CD4-positive, alpha-beta T cell treated with Interleukin-15 for 1 hour (primary cell): ENCODE results near the gene TPO.

ENCODE experiments used
- DNase-seq: peaks from one replicate; pipeline ENCODE4 v3.0.0-alpha.2; 2020

TPO gene

DNA sequence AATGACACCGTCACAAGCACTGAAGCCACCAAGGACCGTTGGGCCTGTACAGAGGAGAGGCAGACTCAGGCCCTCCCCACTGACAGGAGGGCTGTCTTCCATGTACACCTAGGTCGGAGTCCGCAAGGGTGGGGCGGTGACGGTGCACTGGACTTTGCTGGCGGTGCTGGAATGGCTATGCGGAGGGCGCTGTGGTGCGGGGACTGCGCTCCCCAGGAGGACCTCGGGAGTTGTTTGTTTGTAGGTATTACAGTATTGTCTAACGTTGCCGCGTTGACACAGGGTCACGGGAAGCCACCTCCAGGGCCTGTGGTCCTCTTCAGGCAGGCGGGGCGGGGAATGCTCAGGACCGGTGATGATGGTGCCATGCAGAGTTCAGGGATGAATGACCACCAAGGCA, 126.2 kb downstream of the TPO start:
- no peak for DNase-seq

DNA sequence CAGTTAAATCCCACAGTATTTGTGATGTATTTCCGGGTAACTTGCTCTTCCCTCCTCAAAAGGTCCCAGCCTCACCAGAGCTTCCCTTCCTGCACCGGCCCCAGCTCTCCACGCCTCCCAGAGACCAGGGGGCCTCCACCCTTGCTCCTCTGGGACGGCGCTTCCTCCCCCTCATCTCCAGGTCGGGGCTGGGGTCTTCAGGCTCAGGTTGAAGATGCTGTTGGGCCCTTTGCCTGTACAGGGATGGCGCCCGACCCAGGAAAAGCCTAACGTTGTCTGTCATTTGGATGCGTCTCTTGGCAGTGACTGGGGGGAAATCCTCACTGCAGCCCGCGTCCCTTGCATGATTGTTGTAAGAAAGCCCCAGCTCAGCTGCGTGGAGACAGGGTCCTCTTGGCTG, 126.7 kb downstream of the TPO start:
- no peak for DNase-seq

DNA sequence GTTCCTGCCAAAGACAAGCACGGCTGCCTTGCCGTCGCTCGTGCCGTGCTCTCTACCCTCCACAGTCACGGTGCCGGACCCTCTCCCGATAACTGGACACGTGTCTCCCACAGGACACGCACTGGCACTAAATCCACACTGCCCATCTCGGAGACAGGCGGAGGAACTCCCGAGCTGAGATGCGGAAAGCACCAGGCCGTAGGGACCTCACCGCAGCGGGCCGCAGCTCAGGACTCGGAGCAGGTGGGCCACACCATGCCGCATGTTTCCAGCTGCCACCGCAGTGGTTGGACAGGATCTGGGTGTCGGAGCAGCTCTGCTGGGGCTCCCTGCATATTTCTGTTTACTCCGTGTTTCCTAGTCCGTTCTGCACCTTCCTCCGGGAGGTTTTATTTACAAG, 127.2 kb downstream of the TPO start:
- DNase-seq: no peak

DNA sequence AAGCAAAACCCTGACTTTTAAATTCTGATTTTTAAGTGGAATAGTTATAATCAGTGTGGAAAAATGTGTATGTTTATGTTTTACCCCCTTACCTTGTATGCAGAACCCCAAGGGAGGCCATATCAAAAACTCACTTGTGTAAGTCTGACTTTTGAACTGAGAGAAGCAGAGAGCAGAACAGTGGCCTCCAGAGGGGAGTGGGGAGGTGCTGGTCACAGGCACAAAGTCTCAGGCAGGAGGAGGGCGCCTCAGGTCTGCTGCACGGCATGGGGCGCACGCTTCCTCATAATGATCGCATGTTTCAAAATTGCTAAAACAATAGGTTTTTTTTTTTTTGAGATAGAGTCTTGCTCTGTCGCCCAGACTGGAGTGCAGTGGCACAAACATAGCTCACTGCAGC, 127.8 kb downstream of the TPO start:
- no peak for DNase-seq

DNA sequence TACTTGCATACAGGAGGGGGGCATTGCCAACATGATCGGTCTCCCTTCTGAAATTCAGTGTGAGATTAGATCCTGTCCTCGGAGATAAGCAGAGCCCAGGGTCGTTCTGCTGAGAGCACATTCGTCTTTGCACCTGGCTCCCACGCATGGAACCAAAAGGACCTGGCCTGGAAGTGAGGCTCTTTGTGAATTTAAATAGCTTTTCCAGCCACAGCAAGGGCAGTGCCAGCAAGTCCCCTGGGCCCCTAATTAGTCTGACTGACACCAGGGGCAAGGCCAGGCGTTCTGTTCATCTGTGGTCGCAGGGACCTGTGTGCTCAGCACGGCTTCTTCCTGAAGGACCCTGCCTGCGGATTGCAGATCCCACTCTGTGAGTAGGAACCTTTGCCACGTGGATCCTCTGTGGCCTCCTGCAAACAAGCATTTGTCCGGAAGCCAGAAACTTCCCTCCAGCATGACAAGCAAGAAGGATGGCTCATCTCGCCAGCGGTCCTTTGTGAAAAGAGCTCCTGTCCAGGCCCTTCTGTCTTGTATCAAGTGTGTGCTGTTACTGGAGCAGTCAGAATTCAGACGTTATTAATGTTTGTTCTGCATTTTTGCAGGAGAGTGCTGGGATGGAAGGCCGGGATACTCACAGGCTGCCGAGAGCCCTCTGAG, 128.7 kb downstream of the TPO start:
- DNase-seq: no peak

DNA sequence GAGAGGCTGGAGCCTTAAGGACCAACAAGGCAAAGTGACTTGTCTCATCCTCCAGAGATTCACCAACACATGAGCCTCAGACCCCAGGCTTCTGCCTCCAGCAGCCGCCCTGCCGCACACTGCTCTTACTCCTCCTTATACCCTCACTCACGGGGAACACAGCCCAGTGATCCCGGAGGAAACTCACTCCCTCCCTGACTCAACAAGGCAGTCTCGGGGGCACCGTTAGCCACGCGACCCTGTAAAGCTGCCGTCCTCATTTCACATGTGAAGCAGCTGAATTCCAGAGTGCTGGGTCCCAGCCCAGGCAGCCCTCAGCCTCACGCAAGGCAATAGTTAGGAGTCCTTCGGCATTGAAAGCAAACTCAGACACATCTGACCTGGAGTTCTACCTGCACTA, 129.7 kb downstream of the TPO start:
- DNase-seq: no peak

DNA sequence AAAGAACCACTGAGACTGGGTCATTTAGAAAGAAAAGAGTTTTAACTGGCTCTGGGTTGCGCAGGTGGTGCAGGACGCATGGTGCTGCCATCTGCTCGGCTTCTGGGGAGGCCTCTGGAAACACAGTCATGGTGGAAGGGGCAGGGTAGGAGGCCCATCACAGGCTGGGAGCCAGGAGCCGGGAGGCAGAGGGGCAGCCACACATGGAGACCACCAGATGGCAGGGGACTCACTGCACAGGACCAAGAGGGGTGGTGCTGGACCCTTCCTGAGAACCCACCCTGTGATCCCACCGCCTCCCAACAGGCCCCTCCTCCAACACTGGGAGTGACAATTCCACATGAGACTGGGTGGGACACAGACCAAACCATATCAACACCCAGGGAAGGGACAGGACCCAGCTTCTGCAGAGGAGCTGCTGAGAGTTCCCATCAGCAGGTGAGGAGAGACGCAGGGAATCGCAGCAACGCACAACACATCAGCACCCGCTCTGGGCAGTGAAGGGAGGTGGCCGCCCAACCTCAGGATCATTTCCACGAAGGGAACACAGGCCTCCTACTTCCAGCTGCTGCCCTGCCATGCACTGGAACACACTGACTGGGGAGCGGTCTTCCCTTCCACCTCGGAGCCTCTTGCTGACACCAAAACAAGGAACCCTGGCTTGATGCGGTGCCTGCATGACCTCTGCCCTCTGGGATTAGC, 130.7 kb downstream of the TPO start:
- DNase-seq: no peak

DNA sequence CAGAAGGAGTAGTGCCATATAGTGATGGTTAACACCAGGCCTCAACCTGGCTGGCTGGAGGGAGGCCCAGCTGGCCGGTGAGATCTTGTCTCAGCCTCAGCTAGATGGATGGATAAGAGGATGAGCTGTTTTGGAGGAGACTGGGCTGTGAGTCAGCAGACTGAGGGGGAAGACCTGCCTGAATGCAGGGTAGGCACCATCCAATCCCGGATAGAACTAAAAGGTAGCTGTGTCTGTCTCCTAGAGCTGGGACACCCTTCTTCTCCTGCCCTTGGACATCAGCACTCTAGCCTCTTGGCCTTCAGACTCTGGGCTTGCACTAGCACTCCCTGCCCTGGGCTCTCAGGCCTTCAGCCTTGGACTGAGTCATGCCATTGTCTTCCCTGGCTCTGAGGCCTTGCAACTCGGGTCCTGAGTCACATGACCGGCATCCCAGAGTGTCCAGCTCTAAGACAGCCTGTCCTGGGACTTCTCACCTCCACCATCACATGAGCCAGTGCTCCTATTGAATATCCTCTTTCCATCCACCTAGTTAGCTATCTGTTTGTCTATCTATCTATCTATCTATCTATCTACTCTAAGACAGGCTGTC, 131.3 kb downstream of the TPO start:
- DNase-seq: no peak

DNA sequence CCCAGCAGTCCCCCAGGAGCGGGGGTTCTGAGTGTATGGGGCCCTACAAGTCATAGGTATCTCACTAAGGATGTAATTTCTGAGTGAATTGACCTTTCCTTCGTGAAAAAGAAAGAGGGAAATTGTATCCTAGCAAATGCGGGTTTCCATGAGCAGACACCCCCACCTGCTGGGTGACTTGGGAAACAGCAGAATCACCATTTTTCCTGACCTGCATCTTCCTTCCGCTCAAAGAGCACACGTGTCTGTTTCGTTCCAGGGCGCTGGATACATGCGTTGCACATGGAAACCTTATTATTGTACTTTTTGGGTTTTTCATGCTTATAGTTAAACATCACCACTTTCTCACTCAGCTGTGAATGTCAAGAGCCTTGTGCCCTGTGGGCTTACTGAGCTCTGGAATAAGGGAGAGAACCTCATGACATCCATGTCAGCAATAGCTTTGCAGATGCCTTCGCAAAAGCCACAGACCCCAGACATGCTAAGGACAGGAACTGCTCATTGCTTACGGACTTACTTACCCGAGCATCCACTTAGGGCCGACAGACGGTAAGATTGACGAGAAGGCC, 132.8 kb downstream of the TPO start:
- DNase-seq: no peak

DNA sequence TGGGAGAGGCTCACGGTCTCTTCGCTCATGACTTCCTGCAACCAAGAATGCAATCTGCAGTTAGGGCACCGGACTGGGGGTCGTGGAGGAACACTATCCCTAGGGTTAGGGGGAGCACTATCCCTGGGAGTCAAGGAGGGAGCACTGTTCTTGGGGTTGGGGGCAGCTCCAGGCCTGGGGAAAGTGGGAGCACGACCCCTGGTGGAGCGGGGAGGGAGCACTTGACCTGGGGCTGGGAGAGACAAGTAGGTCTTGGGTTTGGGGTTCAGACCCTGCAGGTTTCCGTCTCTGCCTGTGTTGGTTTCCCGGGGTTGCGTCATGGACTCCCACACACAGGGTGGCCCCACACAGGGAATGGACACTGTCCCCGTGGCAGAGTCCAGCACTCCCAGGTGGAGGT, 133.6 kb downstream of the TPO start:
- DNase-seq: no peak

DNA sequence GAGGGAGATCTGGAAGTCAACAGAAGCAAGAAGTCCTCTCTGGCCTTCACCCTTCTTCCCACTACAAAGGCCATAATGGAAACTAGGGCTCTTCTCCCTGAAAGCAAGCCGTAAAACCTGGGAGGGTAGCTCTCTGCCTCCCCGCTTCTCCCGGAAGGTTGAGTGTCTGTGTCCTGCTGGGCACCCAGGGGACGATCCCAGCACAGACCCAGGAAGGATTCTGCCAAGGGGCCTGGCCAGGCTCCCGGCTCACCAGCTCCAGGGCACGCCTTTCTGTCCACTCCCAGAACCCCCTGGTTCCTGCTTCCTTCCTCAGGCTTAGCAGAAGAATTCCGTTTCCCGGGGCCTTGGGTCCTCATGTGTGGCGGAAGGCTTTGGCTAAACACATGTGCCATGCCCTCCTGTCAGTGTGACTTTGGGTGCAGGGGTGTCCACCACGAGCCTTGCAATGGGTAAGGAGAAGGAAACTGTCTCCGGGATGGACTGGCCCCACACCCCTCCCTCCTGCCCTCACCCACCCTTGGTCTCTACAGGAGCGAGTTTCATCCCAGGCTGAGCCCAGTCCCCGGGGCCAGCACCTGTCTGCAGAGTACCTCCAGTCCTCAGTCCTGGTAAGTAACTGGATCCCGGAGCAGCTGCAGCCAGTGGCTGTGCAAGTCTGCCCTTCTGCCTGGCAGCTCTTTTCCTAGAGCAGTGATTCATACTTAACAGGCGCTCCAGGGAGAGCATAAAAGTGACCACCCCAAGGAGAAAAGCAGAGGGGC, 135.8 kb downstream of the TPO start:
- no peak for DNase-seq

DNA sequence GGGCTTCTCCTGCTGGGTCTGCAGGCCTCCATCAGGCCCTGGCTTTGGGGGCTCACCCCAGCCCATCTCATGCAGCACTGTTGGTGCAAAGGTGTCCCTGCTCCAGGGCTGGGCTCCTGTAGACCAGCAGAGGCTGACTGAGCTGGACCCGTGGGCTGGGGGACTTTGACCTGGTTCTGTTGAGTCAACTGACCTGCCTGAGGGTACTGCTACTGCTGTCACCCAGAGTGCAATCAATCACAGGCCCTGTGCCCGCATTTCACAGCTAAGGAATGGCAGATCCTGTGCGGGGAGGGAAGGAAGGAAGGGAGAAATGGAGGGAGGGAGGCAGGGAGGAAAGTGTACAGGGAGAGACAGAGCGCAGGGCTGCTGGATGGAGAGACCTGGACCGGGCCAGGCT, 136.8 kb downstream of the TPO start:
- DNase-seq: no peak

DNA sequence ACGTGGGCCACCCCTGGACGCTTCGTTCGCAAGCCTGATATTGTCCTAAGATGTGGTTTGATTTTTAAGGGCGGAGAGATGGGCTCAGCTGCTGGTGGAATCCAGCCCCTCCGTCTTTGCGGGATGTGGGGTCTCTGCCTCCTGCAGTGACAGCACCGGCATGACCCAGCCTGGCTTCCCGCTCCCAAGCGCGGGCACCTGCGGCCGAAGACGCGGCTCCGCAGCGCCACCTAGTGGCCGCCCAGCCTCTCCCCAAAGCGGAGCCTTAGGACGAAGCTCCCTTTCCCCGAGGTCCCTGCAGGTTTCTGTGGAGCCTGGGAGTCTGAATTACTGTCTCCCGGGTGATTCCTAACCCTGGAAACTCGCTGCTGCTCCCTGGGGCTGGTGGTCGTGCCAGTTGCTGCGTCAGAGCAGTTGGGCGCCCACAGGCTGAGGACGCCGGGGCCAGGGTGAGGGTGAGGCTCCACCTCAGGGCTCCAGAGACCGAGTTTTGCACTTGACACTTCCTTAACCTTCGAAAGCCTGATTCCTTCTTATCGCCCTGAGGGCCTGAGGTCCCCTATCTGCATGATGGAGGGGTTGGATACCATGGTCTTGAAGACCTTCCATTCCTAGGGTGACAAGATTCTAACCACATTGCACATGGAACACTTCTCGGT, 137.5 kb downstream of the TPO start:
- DNase-seq: peak; percentile 43

DNA sequence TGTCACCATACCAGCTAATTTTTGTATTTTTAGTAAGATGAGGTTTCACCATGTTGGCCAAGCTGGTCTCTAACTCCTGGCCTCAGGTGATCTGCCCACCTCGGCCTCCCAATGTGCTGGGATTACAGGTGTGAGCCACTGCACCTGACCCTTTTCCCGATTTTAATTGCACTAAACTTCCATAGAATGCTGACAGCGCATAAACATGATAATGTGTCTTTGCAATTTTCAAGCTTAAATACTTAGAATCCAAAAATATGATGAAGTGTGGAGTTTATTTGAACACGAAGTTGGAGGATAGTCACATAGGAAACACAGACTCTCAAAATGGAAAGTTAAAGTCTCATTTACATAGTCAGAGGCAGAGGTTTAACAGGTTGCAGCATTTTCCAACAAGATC, 138.6 kb downstream of the TPO start:
- no peak for DNase-seq

DNA sequence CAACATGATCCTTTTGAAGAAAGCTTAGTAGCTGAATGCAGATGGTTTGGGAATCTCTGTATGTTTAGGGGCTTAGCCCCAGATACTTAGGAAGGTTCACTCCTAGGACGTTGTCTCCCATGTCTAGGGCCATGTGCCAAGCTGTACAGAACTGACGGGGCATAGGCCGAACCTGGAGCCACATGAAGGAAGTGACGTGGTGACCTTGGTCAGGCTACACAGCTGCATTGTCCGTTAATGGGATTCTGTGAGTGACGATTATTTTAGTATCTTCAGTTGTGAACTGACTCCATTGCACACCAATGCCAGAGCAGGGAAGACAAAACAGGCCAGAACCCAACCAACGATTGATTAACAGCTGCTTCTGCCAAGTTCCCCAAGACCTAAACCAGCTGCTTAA, 139.3 kb downstream of the TPO start:
- no peak for DNase-seq

DNA sequence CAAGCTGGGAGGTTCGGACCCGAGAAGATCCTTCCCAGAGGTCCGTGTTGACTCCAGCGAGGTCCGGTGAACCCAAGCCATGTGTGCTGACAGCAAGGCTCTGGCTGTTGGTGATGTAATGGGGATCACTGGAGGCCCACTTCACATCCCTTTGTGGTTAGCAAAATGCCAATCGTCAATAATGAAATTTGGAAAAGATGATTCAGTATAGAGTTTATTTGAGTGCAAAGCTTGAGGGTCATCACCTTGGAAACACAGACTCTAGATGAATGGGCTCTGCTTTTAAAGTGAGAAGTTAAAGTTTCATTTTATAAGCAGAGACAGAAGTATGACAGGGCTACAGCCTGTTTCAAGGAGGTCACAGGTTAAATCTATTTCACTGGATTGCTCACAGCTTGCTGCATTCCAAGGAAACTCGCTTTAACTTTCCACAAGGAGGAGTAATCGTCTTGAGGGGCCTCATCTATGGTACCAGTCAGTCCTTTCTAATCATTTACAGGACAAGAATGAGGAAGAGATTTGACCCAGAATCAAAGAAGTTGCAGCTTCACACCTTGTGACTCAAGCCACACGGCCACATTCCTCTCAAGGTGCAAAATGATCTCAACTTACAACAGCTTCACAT, 140.5 kb downstream of the TPO start:
- no peak for DNase-seq

DNA sequence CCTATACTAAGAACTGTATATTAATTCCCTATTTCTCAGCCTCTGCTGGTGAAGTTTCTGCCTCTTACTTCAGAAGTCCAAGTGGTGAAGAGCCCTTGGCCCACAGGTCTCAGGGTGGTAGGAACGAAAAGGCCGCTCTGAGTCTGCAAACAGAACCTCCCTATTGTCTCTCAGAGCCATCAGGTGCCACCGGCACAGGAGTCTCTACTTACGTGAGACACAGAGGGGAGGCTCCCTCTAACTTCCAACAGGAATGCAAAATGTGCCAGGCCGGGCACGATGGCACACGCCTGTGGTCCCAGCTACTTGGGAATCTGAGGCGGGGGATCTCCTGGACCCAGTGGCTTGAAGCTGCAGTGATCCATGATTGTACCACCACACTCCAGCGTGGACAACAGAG, 143.0 kb downstream of the TPO start:
- DNase-seq: no peak

DNA sequence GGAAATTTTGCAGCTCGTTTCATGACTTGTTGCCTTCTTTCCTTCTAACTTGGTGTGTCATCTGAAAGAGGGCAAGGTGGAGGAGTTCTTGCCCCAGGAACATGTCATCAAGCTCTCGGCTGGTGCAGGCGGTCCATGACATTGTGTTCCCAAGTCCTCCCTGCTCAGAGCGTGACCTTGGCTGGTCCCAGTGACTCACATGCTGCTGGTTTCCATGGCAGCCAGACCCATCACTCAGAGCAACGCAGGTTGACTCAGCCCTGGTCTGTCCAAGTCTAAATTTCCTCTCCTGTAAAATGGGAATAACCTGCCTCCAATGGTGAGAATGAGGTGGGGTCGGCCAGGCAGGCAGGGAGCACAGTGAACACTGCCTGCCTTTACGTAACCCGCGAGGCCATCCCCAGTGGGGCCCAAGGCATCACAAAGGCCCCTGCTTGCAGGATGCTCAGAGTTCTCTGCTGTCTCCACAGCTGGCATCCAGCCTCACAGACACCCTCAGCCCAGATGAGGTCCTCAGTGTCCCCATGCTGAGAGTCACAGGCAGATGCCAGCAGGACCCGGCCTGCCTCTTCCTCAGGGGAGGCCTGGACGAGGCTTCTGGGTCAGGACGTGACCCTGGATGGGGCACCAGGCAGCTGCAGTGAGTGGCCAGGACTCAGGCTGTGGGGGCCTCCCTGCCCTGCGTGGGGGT, 143.7 kb downstream of the TPO start:
- no peak for DNase-seq

DNA sequence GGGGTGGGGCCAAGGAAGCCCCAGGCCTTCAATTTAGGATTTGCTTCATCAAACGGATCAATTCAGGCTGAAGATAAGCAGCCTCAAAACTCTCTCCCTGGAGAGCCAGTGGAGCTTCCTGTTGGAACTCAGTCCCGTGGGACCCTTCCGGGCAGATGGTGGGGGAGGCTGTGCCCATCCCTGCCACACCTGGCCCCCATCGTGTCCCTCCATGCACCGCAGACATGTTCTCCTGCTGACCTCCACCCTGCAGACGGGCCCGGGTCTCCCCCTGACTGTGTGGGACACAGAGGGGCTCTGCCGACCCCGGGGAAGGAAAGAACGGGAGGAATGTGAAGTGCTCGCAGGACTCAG, 144.2 kb downstream of the TPO start:
- DNase-seq: no peak

DNA sequence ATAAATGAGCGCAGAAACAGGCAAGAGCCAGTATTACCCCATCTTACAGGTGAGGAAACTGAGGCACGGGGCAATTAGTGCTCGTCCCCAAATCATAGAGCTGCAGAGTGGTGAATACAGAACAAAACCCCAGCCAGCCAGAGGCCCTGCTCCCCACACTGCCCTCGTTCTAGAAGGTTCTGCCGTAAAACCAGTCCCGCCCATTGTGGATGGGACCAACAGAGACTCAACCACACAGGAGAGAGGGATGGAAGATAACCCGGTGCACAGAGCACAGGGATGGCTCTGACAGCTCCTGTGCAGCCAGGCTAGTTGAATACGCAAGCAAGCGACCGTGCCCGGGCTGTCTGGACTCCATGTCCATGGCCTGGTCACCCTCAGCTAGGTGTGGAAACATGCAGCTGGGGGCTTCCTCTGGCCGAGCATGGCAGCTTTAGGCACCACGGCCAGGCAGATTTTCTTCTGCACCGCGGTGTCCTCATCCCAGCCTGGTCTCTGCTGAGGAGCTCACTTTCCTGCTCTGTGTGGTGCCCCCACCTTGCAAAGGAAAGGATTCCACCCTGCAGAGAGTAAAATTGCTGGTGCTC, 146.4 kb downstream of the TPO start:
- no peak for DNase-seq

DNA sequence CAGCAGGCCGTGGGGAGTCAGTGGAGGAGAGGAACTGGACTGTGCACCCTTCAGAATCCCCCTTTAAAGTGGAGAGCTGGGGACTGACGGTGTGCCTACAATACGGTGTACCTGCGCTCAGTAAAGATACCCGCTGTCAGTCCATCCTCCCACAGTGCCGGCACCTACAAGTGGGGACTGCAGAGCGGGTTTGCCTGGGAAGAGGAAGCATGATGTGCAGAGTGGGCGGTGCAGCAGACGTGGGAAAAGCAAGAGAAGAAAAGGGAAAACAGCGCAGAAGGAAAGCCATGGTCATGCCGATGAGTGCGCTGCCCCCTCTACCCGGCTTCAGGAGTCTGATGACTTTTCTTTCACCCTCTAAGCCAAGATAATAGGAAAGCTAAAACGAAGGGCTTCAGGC, 148.0 kb downstream of the TPO start:
- no peak for DNase-seq
